Stimulated activated CD4-positive, alpha-beta T cell treated with anti-CD3 and anti-CD28 coated beads, Interleukin-1b, Interleukin-23, amount 100 ng/mL, for 4 hours (primary cell): ENCODE data around the gene POSTN.
"Not testable (repeated sequence)": the region's sequence is repeated elsewhere in the genome, so short reads cannot be mapped to it uniquely, and the experiment has no call there.

Source experiments
- DNase-seq, 2 donors: peaks; one replicate each; pipeline ENCODE4 v3.0.0-alpha.2; 2020; ENCODE audit warnings: low read depth in 2 of 2

The POSTN gene

DNA sequence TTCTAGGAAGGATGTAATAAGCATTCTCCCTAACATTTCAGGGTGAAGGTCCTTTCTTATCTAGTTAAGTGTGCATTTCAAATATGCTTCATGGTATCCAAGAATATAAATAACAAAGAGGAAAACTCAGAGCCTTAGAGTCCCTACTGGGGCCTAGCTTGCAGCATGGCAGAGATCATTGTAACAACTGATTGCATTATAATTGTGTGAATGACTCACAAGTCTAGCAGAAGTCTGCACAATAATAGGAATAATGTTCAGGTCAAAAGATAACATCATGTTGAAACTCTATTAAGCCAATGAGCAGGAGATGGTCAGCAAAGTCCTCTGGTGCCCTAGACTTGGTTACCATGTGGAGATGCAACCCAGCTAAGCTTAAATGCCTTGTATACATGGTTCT, 3.4 kb downstream of the POSTN start:
- no peak for DNase-seq

DNA sequence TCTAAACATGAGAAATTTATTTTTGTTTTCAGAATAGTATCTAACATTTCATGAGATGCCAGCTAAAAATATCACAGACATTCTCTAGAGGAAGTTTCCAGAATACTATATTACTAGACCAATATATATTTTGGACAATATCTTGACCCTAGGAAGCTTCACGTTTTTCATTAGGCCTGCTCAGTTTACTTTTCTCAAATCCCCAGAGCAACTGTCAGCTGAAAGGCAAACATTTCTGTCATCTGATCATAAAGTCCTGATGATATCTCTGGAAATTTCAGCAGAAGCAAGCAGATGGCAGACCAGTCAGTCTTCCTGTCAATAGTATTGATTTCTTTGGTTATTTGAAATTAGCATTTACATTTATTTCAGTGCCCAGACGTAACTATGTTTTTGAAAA, 4.0 kb downstream of the POSTN start:
- no peak for DNase-seq

DNA sequence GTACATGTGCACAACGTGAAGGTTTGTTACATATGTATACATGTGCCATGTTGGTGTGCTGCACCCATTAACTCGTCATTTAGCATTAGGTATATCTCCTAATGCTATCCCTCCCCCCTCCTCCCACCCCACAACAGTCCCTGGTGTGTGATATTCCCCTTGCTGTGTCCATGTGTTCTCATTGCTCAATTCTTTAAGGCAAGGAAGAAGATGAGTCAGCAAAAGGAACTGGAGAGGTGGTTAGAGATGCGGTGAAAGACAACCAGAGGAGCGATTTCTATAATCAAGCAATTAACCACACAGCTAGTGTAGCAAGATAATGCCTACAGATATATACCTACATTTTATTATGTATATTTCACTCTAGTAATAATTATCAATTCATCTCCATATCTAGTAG, 9.2 kb downstream of the POSTN start:
- not testable (repeated sequence) for DNase-seq

DNA sequence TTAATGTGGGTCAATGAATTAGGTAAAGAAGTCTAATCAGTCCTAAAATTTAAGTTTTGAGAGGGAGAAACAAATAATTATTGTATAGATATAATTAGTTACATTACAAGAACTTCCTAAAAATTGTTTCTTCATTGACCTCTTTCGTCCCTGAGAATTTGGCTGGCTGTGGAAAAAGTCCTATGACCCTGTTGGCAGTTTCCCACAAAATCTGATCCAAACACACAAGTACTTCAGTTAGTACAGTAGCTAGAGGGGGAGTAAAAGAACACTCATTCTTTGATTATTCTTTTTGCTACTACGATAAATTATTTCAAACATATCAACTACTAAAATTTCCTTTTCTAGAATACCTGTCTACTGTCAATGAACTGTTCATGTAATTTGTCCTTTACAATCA, 11.3 kb downstream of the POSTN start:
- no peak for DNase-seq

DNA sequence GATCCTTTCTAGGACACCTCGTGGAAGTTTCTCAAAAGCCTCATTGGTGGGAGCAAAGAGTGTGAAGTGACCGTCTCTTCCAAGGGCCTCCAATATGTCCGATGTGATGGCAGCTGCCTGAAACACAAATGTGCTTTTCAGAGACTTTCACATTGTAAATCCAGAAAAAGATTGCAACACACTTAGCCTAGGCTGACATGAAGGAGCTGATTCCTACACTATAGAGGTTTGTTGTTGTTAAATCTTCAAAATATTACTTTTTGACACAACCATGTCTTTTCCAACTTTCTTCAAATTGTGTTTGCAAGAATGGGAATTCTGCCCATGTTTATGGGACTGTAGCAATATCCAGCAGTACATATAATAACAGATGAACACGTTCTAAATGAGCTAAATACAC, 12.4 kb downstream of the POSTN start:
- no peak for DNase-seq

DNA sequence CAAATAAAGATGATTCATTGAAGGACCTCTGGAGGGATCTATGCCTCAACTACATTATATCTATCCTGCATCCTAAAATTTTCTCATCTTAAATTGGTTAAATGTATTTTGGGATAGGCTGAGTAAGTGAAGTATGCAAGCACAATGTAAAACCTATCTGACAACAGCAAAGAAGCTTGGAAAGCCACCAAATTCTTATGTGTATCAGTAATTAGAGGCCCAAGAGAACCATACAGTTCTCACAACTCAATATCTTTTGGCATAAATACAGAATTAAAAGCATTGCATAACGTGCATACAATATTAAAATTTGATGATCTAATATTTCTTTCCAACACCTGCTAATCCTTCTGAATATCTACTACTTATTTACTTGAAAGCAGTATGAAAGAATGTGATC, 13.0 kb downstream of the POSTN start:
- no peak for DNase-seq

DNA sequence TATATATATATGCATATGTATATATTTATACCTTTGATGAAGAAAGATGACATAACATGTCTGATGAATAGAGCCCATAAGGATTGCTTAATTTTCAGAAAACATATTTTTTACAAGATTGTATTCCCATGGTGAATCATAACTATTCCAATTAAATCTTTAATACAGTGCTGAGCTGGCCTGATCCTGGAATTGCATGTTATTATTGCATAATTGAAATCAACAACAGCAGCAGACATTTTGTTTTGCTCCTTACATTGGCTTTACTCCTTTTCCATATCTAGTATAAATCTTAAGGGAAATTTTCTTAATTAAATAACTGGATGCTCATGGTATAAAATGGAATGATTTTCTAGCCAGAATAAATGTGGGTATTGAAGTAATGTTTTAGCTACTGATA, 22.0 kb downstream of the POSTN start:
- DNase-seq = no peak

DNA sequence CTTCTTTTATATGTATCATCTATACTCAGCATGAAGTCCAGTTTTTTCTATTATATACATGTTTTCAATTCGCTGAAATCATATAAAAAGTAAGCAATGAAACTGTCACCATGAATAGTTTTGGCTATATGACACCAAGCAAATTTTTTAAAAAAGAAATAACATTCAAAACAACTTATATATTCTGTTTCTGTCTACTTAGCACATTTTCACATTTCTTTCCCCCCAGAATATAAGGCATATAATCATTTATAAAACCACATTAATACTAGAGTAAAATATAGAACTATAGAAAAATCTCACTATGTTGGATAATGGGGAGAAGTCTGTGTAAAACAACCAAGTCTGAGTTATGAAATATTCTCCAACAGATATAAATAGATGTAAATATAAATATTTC, 33.1 kb downstream of the POSTN start:
- DNase-seq = no peak

DNA sequence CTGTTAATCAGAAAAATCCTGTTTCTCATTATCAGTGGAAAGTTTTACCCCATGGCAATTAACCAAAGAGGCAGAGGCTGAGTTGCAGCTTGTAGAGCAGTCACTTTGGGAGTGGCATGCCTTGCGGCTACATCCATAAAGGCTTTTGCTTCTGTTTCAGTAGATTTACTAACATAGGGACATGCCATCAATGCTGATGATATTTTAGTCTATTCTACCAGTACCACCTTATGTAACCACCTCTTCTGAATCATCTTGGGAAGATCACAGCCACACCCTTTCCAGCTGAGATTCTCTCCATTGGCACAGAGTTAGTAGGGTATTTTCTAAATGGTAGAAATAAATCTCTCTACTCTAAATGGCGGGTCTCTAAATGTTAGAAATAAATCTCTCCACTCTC, 37.5 kb downstream of the POSTN start:
- no peak for DNase-seq

DNA sequence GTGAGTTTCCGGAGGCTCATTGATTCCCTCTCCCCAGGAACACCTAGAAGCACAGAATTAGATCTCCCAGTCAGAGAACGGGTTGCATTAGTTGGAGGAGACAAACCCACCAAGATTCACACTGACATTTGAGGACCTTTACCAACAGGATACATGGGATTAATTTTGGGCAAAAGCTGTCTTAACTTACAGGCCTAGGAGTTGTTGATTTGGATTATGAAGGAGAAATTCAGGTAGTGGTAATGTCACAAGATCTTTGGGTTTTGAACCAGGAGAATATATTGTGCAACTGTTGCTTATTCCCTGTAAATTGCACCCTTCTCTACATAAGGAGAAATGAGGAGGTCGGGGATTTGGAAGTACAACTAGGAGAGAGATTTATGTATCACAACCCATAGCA, 38.0 kb downstream of the POSTN start:
- DNase-seq = no peak

DNA sequence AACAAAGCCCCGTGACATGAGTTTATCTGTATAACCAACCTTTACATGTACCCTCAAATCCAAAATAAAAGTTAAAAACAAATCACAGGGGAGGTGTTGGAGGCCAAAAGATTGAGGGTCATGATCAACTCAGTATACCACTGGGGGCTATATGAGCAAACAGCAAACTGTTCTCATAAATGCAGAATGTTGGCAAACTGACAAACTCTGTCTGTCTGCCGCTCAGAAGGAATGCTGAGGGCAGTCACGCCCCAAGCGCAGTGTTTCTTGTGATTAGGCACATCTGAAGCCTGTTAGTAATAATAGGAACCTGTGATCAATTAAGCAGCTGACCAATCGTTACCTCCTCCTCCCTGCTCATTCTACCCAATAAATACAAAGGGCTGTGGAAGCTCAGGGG, 39.8 kb downstream of the POSTN start:
- DNase-seq = not testable (repeated sequence)

DNA sequence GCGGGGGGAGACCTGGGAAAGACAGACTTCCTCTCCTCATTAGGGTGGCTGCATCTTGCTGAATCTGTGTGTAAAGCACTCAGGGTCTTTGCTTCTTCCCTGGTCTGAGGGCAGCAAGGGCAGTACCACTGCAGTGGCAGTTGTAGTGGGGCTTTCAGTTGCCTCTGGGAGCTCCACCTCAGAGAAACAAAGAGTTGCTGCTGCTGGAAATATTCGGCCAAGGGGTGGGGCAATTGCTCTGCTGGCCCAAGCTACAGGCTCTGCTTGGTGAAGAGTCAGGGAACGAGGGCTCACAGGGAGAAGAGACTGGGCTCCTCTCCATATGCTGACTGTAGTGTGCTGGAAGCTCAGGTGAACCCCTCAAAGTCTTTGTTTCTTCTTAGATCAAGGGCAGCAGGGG, 52.5 kb downstream of the POSTN start:
- DNase-seq = no peak

DNA sequence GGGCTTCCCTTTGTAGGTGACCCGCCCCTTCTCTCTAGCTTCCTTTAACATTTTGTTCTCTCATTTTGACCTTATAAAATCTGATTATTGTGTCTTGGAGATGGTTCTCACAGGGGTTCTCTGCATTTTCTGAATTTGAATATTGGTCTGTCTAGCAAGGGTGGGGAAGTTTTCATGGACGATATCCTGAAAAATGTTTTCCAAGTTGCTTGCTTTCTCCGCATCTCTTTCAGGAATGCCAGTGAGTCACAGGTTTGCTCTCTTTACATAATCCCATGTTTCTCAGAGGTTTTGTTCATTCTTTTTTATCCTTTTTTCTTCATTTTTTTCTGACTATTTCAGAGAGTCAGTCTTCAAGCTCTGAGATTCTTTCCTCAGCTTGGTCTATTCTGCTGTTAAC, 53.6 kb downstream of the POSTN start:
- DNase-seq = no peak

DNA sequence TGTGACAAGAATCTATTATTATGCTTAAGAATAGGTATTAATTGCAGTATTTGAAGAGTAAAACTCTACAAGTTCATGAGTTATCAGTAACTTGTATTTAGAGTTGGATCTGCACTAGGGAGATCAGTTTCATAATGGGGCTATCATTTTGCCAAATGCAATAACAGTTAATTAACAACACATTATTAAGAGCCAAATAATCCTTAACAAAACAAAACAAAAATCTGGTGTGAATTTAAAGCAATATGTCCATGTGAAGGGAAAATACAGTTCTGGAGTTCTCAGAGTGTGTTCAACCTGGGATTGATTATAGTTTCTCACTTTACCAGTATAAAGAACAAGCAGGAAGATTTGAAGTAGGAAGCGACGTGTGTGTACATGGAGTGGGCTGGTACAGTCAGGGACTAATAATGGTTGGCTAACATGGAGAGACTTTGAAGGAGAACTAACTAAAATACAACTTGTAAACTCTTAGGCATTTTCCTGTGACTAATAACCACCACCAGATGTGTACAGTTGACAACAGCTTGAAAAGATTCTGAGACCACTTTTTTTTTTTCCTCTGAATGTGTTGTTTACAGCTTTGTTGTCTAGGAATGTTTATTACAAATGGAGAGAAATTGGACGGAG, 58.5 kb downstream of the POSTN start:
- no peak for DNase-seq

DNA sequence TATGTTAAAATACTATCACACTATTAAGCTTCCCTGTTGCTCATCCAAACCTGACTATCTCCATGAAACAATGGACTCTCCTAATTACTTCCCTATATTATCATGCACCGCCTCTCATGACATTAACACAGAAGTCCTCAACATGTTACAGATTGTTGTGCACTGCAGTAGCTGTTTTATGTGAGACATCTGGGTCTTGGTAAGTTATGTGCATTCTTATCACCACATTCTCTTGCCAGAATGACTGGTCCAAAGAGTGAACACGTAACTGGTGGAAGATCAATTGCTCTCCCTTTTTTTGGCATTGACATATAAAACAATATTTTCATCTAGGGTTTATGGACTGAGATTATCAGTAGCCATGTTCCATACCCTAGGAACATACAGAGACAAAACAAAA, 59.4 kb downstream of the POSTN start:
- DNase-seq = no peak

DNA sequence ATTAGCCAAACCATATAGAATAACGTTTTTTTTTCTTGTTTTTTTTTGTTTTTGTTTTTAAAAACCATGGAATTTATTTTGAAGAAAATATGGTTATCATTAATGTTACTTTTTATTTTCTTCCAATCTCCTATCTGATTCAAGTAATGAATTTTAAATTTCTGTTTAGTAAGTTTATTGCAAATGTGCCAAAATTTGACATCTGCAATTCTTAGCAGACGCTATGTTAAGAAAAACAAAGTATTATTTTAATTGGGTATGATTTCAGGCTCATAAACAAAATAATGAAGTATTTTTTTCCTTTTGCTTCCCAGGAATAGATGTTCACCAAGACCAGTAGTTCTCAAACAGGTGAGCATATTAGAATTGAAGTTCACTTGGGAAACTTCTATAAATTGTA, 63.1 kb downstream of the POSTN start:
- DNase-seq = no peak

DNA sequence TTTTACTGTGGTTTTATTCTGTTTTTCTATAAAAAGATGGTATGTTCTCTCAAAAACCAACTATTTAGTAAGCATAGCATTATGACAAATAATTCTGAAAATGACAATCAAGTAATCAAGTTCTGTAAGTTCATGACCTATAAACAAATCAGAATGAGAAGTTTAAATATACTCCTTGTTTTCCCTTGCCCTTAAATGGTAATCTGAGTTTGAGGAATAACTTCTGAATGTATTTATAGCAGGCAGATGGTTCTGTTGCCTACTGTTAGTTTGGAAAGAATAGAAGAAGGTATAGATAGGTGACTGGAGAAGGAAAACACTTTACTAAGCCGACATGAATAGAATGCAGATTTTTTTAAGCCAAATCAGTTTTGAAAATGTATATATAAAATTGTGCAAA, 63.9 kb downstream of the POSTN start:
- DNase-seq = no peak

DNA sequence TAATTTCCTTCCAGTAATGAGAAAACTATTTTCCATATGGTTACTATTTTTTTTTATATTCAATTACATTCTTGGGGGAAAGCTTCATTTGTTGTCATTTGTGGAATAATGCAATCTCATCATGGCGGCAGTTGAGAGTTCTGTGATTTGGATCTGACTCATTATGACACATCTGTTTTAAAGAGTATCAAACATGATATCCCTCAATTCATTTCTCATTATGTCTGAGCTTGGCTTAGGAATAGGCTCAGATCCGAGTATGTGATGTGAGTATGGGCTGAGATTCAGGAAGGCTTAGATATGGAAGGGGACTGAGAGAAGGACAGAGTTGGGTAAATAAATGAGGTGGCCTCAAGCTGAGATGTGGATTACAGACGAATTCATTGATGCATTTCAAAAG, 64.4 kb downstream of the POSTN start:
- no peak for DNase-seq

DNA sequence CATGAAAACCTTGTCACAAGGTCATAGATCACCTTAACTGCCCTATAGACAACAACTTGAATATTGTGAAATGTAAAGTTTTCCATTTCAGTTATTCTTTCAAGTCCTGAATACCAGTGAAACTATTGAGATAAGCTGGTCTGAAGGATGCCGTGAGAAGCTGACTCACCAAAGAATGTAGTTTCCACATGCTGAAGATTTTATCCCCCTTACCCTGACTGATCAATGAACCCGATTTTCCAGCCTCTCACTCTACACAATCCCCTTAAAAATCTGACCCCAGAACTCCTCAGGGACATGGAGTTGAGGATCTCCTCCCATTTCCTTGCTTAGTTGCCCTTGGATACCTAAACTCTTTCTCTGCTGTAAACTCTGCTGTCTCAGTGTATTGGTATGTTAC, 67.5 kb downstream of the POSTN start:
- no peak for DNase-seq

DNA sequence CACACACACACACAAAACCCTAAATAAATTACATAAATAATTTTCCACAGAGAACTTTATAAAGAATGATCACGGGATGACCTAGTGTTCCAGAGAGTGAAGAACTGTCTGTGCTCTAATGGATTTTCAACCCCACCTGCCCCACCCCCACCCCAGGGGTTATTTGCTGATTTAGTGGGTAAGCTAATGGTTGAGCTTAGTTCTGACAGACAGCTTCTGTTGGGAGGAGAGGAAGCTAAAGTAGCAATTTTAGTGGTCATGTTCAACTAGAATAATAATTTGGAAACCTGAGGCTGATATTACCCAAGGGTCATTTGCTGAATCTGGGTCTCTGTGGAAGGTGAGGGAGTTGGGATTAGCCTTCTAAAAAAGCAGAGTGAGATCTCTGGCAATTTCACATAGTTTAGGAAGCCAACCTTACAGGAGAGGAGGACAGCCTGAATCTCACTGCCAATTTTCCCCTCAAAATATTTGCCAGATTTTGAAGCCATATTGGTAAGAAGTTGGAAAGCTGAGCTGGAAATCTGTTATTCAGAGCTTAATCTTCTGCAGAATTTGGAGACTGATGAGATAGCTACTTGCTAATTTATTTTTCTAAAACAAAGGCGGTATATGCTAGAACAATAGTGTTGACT, 68.7 kb downstream of the POSTN start:
- DNase-seq = no peak

DNA sequence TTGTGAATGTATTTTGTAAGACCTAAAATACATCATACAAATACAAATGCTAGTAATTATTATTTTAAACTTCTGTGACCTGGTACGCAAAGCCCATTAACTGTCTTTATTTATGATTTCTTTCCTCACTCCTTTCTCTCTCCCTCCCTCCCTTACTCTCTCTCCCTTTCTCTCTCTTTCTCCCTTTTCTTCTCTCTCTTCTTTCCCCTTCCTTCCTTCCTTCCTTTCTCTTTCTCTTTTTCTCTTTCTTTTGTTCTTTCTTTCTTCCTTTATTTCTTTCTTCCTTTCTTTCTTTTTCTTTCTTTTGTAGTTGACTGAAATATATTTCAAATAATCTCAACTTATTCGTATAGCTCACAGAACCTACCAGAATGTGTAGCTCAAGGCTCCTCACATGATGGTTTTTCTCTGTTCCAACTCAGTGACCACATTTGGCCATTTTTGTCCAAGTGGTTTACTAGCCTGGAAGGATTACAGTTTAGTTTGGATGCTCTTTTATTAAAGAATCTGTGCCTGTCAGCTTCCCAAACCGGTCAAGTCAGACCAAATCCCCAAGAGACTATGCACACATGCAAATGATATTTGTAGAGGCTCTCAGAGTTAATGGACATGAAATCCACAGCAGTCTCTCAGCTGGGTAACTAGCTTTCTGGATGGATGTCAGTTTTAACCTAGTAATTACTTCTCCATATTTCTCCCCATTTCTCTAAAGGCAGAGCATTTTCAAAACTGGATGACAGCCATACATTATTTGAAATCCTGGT, 71.7 kb downstream of the POSTN start:
- DNase-seq = no peak

DNA sequence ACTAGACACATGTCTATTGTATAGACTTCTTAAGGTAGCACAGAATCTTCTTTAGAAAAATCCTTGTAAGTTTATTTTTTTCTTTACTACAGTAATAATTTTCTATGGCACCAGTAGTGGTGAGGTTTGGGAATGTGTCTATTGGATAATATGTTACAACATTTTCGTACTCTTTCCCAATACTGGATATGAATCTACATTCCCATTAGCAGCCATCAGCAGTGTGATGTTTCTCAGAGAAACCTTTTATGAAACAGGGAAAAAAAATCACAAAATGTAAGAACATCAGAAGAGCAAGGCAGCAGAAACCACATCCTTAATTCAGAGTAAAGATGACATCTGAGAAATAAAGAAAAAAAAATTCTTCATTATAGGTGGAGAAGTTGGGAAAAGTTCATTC, 83.3 kb downstream of the POSTN start:
- DNase-seq = no peak
